Astrocyte (in vitro differentiated cells and primary cell): ENCODE results near the gene RAB6D. TPM values are rescaled to one million over a fixed set of nuclear protein-coding genes. Genes with fewer than 3 reads are reported as not detected.
"Not testable (repeated sequence)": the region's sequence is repeated elsewhere in the genome, so short reads cannot be mapped to it uniquely, and the experiment has no call there.

Experiments used
- DNase-seq: peaks from one replicate; pipeline ENCODE4 v3.0.0-alpha.2; 2010; ENCODE audit warnings: low read depth
- FAIRE-seq: peaks from 2 replicates; lab custom pipeline; 2011; peaks lifted over from hg19 to GRCh38; lab: Jason Lieb, UNC
- H2AFZ ChIP-seq: 2 replicates; pipeline ENCODE4 v1.6.0; 2012; ENCODE audit warnings: low read depth, low read length, inconsistent platforms
- H3K27ac ChIP-seq: 2 replicates; pipeline ENCODE4 v1.5.1; 2011; ENCODE audit warnings: low read depth, low read length, inconsistent platforms
- H3K27me3 ChIP-seq: 2 replicates; pipeline ENCODE4 v1.6.0; 2011; ENCODE audit warnings: low read length, inconsistent platforms; ENCODE audit not compliant: insufficient read depth
- H3K36me3 ChIP-seq: 2 replicates; pipeline ENCODE4 v1.5.1; 2011; ENCODE audit warnings: low read length, inconsistent platforms; ENCODE audit not compliant: insufficient read depth
- H3K4me1 ChIP-seq: 2 replicates; pipeline ENCODE4 v1.5.1; 2011; ENCODE audit warnings: low read length, inconsistent platforms; ENCODE audit not compliant: insufficient read depth
- H3K4me2 ChIP-seq: 2 replicates; pipeline ENCODE4 v1.6.0; 2012; ENCODE audit warnings: low read length, inconsistent platforms
- H3K4me3 ChIP-seq: 2 replicates; pipeline ENCODE4 v1.5.1; 2011; ENCODE audit warnings: low read depth, mild to moderate bottlenecking, low read length, inconsistent platforms; ENCODE audit not compliant: insufficient read depth
- H3K79me2 ChIP-seq: 2 replicates; pipeline ENCODE4 v1.6.0; 2012; ENCODE audit warnings: mild to moderate bottlenecking, low read length, inconsistent platforms; ENCODE audit not compliant: insufficient read depth
- H3K9ac ChIP-seq: 2 replicates; pipeline ENCODE4 v1.6.0; 2012; ENCODE audit warnings: mild to moderate bottlenecking, low read length, inconsistent platforms
- H3K9me3 ChIP-seq: 2 replicates; pipeline ENCODE4 v1.5.1; 2012; ENCODE audit warnings: low read depth, mild to moderate bottlenecking, low read length, inconsistent platforms; ENCODE audit not compliant: insufficient read depth
- H4K20me1 ChIP-seq: 2 replicates; pipeline ENCODE4 v1.6.0; 2012; ENCODE audit warnings: low read length, inconsistent platforms; ENCODE audit not compliant: insufficient read depth
- H3K27ac Mint-ChIP-seq: one replicate; pipeline ENCODE4 v1.8.0; 2021; ENCODE audit warnings: mild to moderate bottlenecking, mixed read lengths; ENCODE audit not compliant: unreplicated experiment
- H3K27me3 Mint-ChIP-seq: one replicate; pipeline ENCODE4 v1.8.0; 2021; ENCODE audit warnings: low read depth, mixed read lengths; ENCODE audit not compliant: unreplicated experiment
- H3K36me3 Mint-ChIP-seq: one replicate; pipeline ENCODE4 v1.8.0; 2021; ENCODE audit warnings: low read depth, mixed read lengths; ENCODE audit not compliant: unreplicated experiment
- H3K4me1 Mint-ChIP-seq: one replicate; pipeline ENCODE4 v1.8.0; 2021; ENCODE audit warnings: low read depth, mixed read lengths; ENCODE audit not compliant: unreplicated experiment
- H3K4me3 Mint-ChIP-seq: one replicate; pipeline ENCODE4 v1.8.0; 2021; ENCODE audit warnings: mild to moderate bottlenecking, moderate library complexity, mixed read lengths; ENCODE audit not compliant: unreplicated experiment
- H3K9me3 Mint-ChIP-seq: one replicate; pipeline ENCODE4 v1.8.0; 2021; ENCODE audit warnings: mild to moderate bottlenecking, mixed read lengths; ENCODE audit not compliant: unreplicated experiment
- CTCF ChIP-seq: IDR thresholded peaks from 2 replicates; pipeline ENCODE4 v1.5.1; 2011; ENCODE audit warnings: low read depth, mild to moderate bottlenecking, inconsistent platforms, low read length, moderate library complexity; ENCODE audit not compliant: insufficient read depth
- EZH2 ChIP-seq: IDR thresholded peaks from 2 replicates; pipeline ENCODE4 v1.6.1; 2012; ENCODE audit warnings: mild to moderate bottlenecking, low read length, inconsistent platforms; ENCODE audit not compliant: insufficient read depth
- total RNA-seq: library from RNA; stranded (reverse); gene quantifications from 2 replicates; pipeline ENCODE4 v1.2.1, GENCODE V29; 2021

Gene RAB6D
- total RNA-seq, 1 donor from 2014 or later, result 0.43 TPM

- Histone ChIP-seq H3K9me3 (no peaks in the 10 kb centered on the region), H2AFZ (no peak overlapping the region), H3K27me3 (no peaks in the 10 kb centered on the region), H3K79me2 (no peaks in the 10 kb centered on the region), H4K20me1 (no peaks in the 10 kb centered on the region), H3K9ac (no peak overlapping the region), H3K27ac (no peak overlapping the region), H3K4me1 (no peaks in the 10 kb centered on the region), H3K4me2 (no peak overlapping the region), H3K4me3 (no peak overlapping the region), H3K36me3 (no peaks in the 10 kb centered on the region)
- H3K4me1 Mint-ChIP-seq, result no peaks in the 10 kb centered on the region
- no peak overlapping the region for H3K4me3 Mint-ChIP-seq
- DNase-seq (no peak), FAIRE-seq (no peak)
- no peaks in the 10 kb centered on the region for H3K36me3 Mint-ChIP-seq
- TF ChIP-seq CTCF (no peak), EZH2 (no peak)
- H3K27me3 Mint-ChIP-seq, result peaks cover 25% of the 10 kb centered on the region
- H3K27ac Mint-ChIP-seq, result no peak overlapping the region
- H3K9me3 Mint-ChIP-seq, result no peaks in the 10 kb centered on the region
Measured at GRCh38 chr2:131369954-131370353, 6.0 kb upstream of the RAB6D start.

GRCh38 chr2:131368493-131369066 lies 4.6 kb upstream of the RAB6D start:
- not testable (repeated sequence) for H3K4me1 ChIP-seq, H3K9me3 Mint-ChIP-seq, H2AFZ ChIP-seq, FAIRE-seq, H3K36me3 ChIP-seq, H3K4me3 ChIP-seq, H3K4me2 ChIP-seq, H4K20me1 ChIP-seq, H3K9me3 ChIP-seq, H3K36me3 Mint-ChIP-seq, DNase-seq, H3K4me3 Mint-ChIP-seq, H3K79me2 ChIP-seq, H3K27ac ChIP-seq, H3K9ac ChIP-seq, H3K27ac Mint-ChIP-seq, H3K27me3 ChIP-seq, H3K4me1 Mint-ChIP-seq
- H3K27me3 Mint-ChIP-seq, result peaks cover 23% of the 10 kb centered on the region

GRCh38 chr2:131367352-131367751 lies 3.4 kb upstream of the RAB6D start:
- Mint-ChIP-seq H3K27ac (no peak overlapping the region), H3K36me3 (no peaks in the 10 kb centered on the region), H3K9me3 (no peaks in the 10 kb centered on the region), H3K4me3 (no peak overlapping the region), H3K27me3 (peaks cover 21% of the 10 kb centered on the region), H3K4me1 (no peaks in the 10 kb centered on the region)
- DNase-seq (no peak), FAIRE-seq (no peak)
- Histone ChIP-seq H3K27ac (no peak overlapping the region), H3K4me1 (no peaks in the 10 kb centered on the region), H3K9me3 (no peaks in the 10 kb centered on the region), H3K4me2 (no peak overlapping the region), H3K36me3 (no peaks in the 10 kb centered on the region), H3K79me2 (no peaks in the 10 kb centered on the region), H3K4me3 (no peak overlapping the region), H2AFZ (no peak overlapping the region), H3K27me3 (peaks cover 7% of the 10 kb centered on the region), H4K20me1 (no peaks in the 10 kb centered on the region), H3K9ac (no peak overlapping the region)
- no peak for TF ChIP-seq EZH2
- TF ChIP-seq CTCF, result no peak
